GM10248 (cell line): Measurements from ENCODE around the gene NAP1L5.

Experiments used
- CTCF ChIA-PET: fragments of 300-600 bp; sonication (Branson Sonifier 250); formaldehyde crosslinking; extraction: SDS; loops from one replicate; lab custom pipeline; 2021; ENCODE audit warnings: antibody characterized with exemption; lab: Yijun Ruan, JAX
- POLR2A ChIA-PET: fragments of 350-650 bp; sonication (Branson Sonifier 250); formaldehyde crosslinking; extraction: SDS; loops from one replicate; lab custom pipeline; 2020; ENCODE audit warnings: antibody characterized with exemption; lab: Yijun Ruan, JAX
- DNase-seq: peaks from one replicate; pipeline ENCODE4 v3.0.0; 2012; ENCODE audit errors: extremely low spot score
- CTCF ChIP-seq: IDR thresholded peaks from 2 replicates; pipeline ENCODE4 v1.5.1; 2012; ENCODE audit warnings: mild to moderate bottlenecking, low read depth; ENCODE audit errors: extremely low read depth, missing control alignments, control extremely low read depth

Gene NAP1L5

GRCh38 chr4:88719381-88719780 is 21.8 kb upstream of the NAP1L5 start:
- ChIA-PET CTCF (no interaction called here), POLR2A (no interaction called here)
- DNase-seq: no peak
- no peak for TF ChIP-seq CTCF

- ChIA-PET POLR2A (no interaction called here), CTCF (interaction anchor here (1.3 kb wide), 1 partner anchor 25 kb away, joined by 4 read pairs; no protein-coding TSS in a partner anchor)
- no peak for DNase-seq
- no peak for TF ChIP-seq CTCF
Measured at GRCh38 chr4:88718098-88718497, 20.5 kb upstream of the NAP1L5 start.

DNA sequence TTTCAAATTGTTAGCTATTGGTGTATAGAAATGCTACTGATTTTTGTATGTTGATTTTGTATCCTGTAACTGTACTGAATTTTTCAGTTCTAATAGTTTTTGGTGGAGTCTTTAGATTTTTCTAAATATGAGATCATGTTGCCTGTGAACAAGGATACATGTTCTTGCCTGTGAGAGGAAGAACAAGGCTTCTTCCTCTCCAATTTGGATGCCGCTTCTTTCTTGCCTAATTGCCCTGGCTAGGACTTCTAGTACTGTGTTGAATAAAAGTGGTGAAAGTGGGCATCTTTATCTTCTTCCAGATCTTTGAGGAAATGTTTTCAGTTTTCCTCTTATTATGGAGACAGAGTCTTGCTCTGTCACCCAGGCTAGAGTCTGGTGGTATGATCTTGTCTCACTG is 16.2 kb upstream of the NAP1L5 start:
- POLR2A ChIA-PET: no interaction called here
- CTCF ChIA-PET: interaction anchor here (1.2 to 1.5 kb wide), 2 partner anchors 10 kb away, joined by 3 read pairs; no protein-coding TSS in a partner anchor
- TF ChIP-seq CTCF: no peak
- no peak for DNase-seq

DNA sequence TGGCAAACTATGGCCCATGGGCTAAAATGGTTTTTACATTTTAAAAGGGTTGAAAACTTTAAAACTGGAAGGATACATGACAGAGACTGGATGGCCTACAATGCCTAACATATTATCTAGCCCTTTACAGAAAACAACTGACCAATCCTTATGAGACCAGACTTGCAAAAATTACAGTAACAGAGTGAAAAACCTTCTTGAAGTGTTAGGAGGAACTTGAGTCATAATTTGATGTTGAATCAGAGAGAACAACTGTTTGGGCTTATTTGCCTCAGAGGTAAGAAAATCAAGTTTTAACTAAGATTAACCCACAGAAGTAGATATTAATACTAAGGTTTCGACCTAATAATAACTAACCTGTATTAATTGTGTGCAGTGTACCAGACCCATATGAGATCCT is 12.4 kb upstream of the NAP1L5 start:
- ChIA-PET CTCF (no interaction called here), POLR2A (no interaction called here)
- TF ChIP-seq CTCF: no peak
- DNase-seq: no peak

DNA sequence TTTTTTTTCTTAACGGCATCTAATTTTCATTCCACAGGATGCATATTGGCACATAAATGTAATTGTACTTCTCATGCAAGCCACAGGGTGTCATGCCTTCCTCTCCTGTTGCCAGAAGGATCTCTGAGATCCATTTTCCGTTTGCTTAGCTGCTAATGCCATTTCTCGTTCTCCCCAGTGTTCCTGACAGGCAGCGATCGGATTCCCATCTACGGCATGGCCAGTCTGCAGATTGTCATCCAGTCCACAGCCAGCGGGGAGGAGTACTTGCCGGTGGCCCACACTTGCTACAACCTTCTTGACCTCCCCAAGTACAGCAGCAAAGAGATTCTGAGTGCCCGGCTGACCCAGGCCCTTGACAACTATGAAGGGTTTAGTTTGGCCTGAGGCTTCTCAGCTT is 8.9 kb upstream of the NAP1L5 start:
- no peak for TF ChIP-seq CTCF
- DNase-seq: no peak
- CTCF ChIA-PET: no interaction called here
- POLR2A ChIA-PET: no interaction called here

DNA sequence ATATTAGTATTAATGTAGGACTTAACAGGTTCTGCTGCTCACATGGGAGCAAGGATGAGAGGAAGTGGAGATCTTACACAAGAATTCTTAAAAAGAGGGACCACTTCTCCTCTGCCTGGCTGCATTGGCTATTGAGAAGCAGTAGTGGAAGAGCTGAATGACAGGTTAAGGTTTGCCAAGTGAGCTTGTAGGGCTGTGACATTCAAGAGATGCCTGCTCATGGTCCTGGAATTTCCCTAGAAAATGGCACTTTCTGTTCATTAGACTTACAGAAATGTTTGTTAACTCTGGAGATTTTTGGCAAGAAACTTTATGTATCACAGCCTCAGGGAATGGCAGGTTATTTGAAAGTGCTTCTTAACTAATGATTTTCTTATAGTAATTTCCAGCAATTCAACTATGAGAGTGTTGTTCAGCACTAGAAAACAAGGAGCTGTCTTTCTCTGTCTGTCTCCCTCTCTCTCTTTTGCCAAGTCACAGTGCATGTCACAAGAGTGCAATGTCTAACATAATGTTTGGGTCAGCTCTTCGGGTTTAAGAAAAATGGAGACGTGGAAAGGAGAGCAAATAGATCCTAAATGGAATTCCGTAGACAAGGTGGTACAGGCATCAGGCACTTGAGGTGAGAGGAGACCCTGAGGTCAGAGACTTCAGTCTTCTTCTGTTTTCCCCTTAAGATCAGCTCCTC is 8.3 kb upstream of the NAP1L5 start:
- DNase-seq: no peak
- no peak for TF ChIP-seq CTCF
- POLR2A ChIA-PET: no interaction called here
- CTCF ChIA-PET: no interaction called here
